ENCODE measurements around the gene PPP6R3.
"Not testable (repeated sequence)": the region's sequence is repeated elsewhere in the genome, so short reads cannot be mapped to it uniquely, and the experiment has no call there.

PPP6R3 gene

DNA sequence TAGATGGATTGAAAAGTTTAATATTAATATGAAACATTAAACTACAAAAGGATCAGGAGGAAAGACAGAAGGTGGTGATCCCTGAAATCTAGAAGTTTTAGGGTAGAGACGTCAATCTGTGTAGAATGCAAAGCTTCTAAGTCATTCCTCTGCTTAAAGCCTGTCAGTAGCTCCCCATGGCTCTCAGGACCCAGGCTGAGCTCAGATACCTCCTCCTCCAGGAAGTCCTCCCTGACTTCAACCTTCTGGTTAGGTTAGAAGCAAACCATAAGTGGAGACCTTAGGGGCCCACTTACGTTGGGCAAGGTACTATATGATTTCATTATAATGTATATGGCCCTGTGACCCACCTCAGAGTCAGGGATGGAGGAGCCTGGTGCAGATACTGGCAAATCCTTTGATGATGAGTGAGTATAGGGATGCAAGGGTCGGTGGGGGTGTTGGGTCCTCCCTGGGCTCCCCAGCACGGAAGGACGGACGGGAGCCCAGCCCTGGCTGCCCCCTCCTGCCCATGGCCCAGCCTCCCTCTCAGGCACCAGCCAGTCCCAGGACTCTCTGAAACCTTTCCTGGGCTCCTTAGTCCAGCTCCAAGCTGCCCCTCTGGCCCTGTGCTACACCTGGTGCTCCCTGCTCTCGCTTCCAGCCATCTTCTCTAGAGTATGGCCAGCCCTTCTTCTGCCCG, 3.2 kb upstream of the PPP6R3 start:
- no peak for DNase-seq (ENCODE audit: low spot score)

DNA sequence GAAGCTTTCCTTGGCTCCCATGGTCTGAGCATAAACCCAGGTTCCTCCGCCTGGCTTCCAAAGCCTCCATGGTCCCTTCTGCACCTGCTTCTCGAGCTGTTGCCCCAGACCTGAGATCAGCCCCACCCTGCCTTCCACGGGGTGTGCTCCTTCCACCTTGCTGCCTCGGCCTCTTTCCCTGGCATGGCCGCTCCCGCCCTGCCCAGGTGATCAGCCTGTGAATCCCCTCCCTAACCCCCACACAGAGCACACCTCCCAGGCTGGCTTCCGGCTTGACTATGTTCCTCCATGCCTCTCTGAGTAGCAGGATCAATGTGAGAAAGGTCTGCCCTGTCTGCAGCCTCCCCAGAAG, 2.7 kb upstream of the PPP6R3 start:
- no peak for DNase-seq (ENCODE audit: low spot score)

DNA sequence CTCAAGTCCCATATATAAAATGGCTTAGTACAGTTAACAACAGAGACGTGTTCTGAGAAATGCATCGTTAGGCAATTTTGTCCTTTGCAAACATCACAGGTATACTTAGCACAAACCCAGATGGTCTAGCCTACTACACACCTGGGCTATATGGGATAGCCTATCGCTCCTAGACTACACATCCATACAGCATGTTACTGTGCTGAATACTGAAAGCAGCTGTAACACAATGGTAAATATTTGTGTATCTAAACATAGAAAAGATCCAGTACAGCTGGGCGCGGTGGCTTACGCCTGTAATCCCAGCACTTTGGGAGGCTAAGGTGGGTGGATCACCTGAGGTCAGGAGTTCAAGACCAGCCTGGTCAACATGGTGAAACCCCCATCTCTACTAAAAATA, 2.2 kb upstream of the PPP6R3 start:
- DNase-seq (ENCODE audit: low spot score), result not testable (repeated sequence)

DNA sequence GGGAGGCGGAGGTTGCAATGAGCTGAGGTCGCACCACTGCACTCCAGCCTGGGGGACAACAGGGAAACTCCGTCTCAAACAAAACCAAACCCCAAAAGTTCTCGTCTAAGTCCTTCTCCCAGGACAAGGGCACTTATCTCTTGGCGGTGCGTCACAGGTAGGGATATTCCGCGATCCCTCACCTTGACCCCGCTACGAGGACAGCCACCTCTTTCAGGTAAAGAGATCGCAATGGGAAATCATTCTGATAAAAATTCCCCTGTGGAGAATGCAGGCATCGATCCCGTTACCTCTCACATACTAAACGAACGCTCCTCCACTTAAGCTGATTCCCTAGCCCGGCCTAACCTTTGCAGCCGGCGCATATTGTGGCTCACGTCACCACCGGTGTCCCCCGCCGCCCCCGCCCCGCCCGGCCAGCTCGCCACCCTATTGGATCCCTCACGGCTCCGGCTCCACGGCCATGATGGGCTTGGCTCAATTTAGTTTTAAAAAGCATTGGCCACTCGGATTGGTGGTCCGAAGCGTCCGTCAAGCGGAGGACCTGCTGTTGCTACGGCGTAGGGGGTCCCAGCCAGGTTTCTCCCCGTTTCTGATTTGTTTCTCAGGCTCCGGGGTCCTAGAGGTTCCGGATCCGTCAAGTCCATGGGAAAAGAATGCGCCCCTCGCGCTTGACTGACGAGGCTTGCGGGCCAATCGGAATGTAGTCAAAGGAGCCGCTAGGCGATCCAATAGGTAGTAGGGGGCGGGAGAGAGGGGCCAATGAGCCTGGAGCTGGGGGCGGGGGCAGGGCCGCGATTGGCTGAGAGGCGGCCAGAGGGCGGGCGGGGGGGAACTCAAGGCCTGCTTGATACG, 439 bp upstream of the PPP6R3 start:
- peak; percentile 98 for DNase-seq (ENCODE audit: low spot score)

DNA sequence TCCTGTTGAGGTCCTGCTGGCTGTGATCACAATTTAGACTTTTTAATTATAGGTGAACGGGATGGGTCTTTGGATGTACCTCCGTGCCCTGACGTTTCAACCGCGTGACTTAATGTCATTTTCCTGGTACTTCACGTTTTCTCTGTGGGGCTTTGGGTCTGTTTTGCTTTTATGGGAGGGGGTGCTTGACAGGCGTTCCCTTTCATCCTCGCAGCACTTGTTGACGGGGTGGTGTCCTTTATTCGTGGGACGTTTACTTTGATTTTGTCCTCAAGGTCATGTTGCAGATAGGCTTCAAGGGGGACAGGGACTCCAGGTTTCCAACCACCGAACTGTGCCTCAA, 994 bp downstream of the PPP6R3 start:
- DNase-seq (ENCODE audit: low spot score), result no peak

DNA sequence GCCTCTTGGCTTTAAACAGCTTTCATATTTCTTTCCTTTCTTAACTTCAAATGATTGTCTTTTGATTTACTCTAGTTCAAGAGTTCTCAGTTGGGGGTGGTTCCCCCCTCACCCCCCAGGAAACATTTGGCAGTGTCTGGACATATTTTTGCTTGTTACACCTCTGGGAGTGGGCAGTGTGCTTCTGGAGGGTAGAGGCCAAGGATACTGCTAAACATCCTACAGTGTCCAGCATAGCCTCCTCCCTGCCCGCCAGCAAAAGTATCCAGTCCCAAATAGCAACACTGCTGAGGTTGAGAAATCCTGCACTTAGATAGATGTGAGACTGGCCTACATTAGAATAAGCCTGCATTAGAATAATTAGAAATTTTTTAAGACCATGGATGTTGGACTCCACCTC, 3.2 kb downstream of the PPP6R3 start:
- no peak for DNase-seq (ENCODE audit: low spot score)

DNA sequence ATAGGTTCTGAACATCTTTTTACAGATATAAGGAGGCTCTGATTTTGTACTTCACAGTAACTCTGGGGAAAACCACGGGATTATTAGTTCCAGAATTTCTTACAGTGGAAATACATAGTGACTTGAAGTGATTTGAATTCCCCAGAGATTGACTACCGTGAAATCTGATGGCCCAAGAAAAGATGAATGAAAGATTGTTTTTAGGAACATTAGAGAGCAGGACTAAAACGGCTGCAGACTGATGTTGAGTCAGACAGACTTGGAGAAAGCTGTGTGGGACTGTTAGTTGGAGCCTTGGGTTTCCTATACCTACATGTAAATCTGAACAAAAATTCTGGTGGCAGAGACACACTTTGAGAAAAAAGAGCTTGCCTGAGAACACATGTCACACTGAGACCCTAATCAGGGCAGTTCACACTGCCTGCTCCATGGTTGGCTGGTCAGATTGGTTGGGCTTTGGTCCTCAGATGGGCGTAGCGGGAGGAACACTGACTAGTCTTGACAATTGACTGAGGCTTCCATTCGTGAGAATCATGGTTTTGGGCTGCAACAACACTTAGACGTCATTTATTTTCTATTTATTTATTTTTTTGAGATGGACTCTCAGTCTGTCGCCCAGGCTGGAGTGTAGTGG, 6.8 kb downstream of the PPP6R3 start:
- no peak for DNase-seq (ENCODE audit: low spot score)

DNA sequence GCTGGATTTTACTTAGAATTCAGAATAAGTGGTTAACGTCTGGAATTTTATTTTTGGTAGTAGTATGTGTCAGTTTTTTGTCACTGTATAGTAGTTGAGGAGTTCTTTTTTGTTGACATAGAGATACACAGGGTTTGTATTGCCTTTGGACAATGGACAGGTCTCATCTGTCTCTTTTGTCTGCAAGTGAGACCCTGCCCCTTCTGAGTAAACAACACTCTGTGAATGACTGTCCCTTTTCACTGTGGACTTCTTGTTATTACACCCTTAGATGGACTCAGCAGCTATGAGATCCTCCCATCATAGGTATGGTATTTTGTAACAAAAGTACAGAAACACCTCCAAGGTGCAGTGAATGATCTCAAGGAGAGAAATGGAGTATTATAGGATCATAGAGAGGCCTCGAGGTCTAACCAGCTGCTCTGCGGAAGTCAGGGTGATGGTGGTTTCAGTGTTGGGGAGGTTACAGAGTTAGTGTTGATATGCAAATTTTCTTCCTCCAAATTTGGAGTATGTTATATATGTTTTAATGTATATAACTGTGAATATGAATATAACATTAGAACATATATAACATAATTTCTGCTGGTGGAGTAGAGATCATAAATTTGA, 7.8 kb downstream of the PPP6R3 start:
- no peak for DNase-seq (ENCODE audit: low spot score)

DNA sequence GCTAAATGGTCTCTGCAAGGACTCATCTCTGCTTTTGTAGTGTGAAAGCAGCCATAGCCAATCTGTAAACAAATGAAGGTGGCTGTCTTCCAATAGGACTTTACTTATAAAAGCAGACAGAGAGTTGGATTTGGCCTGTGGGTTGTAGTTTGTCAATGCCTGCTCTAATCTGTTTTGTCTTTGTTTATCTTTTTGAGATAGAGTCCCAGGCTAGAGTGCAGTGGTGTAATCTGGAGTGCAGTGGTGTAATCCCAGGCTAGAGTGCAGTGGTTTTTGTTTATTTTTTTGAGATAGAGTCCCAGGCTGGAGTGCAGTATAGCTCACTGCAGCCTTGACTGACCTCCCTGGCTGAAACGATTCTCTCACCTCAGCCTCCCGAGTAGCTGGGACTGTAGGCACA, 8.6 kb downstream of the PPP6R3 start:
- no peak for DNase-seq (ENCODE audit: low spot score)

DNA sequence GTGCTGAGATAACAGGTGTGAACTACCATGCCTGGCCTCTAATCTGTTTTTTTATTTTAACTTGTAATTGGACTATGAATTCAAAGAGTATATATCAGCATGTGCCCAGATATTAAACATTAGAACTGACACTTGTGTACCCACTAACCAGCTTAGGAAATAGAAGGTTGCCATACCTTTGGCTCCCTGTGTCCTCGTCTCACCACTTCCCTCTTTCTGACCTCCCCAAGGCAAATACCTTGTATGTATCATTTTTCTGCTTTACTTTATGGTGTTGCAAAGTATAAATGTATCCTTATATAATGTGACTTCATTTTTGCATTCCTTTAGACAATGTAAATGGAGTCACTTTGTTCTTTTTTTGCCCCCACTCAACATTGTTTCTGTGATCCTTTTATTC, 9.1 kb downstream of the PPP6R3 start:
- no peak for DNase-seq (ENCODE audit: low spot score)

DNA sequence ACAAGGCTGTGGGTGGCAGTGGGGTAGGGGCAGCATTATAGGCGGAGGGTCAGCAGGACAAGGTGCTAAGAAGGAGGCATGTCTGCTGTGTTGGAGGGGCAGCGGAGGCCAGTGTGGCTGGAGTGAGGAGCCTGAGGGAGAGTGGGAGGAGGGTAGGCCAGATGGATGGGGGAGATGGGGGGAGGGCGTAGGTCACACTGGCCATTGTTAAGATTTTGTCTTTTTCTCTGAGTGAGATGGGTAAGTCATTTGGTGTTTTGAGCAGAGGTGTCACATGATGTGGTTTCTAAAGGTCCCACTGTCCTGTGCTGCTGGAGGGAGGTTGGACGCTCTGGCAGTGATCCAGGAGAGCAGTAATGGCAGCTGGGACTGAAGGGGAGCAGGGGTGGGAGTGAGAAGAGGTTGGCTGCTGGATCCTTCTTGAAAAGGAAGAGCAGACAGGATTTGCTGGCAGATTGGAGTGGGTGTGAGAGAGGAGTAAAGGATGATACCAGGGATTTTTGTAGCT, 9.8 kb downstream of the PPP6R3 start:
- DNase-seq (ENCODE audit: low spot score), result no peak

DNA sequence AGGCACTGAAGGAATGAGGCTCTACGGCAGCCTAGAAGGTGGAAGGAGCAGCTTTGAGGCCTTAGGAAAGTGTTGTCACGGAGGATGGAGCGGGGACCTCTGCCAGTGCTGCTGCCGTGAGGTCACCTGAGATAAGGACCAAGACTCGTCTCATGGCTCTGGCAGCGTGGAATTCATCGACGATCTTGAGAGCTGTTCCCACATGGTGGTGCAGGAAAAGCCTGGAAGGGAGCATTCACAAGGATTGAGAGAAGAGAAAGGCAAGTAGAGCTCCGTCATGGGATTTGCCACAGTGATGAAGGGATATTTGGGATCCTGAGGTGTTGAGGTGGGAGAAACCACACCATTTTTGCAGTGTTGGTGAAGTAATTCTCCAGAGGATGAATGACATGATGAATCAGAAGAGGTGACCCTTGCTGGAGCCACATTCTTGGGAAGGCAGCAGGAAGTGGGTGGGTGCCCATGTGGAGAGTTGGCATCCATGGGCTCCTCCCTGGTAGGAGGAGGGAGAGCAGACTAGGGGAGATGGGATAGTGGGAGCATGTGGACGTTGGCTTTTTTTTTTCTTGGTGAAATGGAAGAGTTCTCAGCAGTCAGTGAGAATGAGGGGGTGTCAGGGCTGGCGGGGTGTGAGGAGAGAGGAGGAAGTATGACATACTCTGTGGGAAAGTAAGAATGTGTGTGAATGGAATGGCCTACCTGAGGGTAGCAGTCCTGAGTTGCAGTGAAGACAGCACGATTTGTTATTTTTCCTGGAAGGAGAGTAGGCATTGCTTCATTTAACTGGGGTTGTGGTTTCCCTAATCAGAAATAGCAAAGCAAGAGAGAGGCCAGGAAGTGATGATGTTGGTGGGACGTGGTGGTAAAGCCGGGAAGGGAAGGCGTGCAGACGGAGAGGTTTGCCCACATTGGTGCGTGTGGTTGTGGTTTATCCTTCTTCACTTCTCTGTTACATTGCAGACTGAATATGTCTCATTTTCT, 11.1 kb downstream of the PPP6R3 start:
- peak; percentile 30 for DNase-seq (ENCODE audit: low spot score)

DNA sequence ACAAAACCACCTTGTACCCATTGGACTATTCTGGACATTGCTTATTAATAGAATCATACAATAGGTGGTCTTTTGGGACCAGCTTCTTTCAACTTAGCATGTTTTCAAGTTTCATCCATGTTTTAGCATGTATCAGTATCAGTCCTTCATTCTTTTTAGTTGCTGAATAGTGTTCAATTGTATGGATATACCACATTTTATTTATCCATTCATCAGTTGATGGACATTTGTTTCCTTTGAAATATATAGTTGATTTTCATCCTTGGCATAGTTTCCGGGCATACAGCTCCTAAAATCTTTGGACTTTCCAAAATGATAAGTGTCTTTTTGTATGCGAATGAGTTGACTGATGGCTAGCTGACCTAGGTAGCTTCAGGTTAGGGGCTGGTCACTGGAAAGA, 12.2 kb downstream of the PPP6R3 start:
- no peak for DNase-seq (ENCODE audit: low spot score)

DNA sequence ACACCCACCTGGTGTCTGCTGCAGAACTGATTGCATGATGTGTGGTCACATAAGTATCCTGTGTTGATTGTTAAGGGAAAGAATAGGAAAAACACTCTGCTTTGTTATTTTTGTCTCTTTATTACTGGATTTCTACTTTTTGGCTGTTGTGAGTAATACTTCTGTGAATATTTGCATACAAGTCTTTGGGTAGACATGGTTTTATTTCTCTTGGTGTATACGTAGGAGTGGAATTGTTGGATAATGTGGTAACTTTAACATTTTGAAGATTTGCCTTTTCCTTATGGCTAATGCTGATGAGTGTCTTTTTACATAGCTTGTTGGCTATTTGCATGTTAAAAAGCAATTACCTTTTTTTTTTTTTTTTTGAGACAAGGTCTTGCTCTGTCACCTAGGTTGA, 13.1 kb downstream of the PPP6R3 start:
- no peak for DNase-seq (ENCODE audit: low spot score)

DNA sequence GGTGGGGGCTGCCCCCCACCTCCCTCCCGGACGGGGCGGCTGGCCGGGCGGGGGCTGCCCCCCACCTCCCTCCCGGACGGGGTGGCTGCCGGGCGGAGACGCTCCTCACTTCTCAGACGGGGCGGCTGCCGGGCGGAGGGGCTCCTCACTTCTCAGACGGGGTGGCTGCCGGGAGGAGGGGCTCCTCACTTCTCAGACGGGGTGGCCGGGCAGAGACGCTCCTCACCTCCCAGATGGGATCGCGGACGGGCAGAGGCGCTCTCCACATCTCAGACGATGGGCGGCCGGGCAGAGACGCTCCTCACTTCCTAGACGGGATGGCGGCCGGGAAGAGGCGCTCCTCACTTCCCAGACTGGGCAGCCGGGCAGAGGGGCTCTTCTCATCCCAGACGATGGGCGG, 15.1 kb downstream of the PPP6R3 start:
- not testable (repeated sequence) for DNase-seq (ENCODE audit: low spot score)

DNA sequence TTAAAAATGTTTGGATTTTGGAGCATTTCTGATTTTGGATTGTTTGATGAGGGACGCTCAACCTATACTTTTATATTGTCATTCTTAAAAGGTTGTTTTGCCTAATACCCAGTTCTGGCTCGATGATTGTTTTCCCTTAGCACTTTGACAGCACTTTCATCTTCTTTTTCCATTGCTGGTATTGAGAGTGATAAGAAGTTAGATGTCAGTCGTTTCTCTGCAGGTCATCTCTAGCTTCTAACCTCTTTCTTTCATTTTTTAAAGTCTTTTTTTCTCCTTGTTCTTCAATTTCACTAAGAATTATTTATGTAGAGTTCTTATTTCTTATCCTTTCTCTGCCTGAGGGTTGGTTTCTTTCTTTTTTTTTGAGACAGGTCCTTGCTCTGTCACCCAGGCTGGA, 18.8 kb downstream of the PPP6R3 start:
- no peak for DNase-seq (ENCODE audit: low spot score)

DNA sequence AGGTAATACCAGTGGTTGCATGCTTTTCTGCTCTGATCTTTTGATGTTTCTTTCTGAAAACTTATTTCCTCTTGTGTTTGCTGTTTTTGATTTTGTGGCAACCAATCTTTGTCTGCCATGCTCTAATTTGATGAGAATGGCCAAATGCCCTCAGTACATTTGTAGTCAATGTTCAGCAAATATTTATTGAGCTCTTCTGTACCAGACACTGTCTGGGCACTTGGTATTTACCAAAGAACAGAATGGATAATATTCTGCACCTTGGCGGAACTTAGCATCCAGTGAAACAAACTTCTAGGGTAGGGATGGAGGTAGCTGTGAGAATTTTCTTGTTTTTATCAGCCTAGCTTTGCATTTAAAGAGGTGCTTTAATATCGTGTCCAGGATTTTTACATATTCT, 19.6 kb downstream of the PPP6R3 start:
- no peak for DNase-seq (ENCODE audit: low spot score)

DNA sequence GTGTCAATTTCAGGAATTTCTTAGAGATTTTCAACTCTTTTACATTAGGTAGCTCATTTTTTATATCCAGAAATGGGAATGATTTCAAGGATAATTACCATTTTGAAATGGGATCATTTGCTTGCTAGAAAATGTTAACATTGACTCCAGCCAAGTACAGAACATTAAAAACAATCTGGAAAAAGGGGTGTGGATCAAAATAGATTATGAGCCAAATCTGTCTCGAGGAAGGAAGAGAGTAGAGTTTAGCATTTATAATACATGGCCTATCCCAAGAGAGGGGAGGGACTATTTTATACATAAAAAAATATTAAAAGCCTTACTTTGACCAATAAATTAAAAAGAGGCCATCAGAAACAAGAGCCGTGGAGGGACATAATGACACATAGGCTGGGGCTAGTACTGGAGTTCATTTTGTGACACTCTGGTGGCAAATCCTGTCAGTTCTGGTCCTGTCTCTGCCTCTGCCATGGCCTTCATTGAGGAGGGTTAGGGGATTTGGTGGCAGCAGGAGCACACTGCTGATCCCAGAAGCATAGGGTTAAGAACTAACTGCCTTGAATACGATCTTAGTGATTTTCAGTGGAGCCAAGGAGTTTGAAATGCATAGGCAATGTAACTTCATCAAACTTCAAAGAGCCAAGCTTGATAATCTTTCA, 20.4 kb downstream of the PPP6R3 start:
- no peak for DNase-seq (ENCODE audit: low spot score)

DNA sequence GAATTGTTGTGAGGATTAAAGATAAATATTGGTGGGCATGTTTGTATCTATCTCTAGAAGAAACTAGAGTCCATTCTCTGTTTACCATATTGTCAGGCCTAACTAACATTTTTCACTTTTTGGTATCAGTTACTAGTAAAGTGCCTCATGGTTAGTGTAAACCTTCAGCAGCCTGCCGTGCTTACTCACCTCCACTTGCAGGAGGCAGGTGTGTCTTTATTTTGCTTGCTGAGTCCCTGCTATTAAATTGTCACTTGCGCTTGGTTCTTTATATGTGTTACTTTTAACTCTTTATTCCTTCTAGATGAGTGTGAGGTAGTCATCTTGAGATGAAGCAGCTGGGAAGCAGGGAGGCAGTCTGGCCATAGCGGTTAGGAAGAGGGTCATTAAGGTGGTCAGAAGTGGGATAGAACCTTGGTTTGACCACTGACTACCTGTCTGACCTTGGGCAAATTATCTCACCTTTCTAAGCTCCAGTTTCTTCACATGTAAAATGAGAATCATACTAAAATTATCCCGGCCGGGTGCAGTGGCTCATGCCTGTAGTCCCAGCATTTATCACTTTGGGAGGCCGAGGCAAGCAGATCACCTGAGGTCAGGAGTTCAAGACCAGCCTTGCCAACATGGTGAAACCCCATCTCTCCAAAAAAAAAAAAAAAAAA, 21.2 kb downstream of the PPP6R3 start:
- DNase-seq (ENCODE audit: low spot score), result no peak

DNA sequence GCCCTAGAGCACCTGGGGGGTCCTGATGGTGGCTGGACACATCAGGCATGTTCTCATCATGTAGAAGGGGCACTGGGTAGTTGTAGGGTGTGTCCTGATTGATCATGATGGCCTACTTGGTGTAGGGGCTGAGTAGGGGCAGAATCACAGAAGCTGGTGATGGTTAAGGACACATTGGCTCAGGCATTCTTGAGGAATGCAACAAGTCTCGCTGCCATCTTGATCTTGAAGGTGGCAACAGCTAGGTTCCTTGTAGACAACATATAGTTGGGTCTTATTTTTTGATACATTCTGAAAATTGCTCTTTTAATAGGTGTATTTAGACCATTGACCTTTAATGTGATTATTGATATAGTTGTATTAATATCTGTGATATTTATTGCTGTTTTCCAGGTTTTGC, 28.1 kb downstream of the PPP6R3 start:
- no peak for DNase-seq (ENCODE audit: low spot score)
